OCI-M1 (cell line): ENCODE measurements around the gene KISS1R.

Experiments
- DNase-seq: peaks from one replicate; lab custom pipeline; 2025; lab: John Stamatoyannopoulos, UW

The KISS1R gene

GRCh38 chr19:938233-938923 lies 21.2 kb downstream of the KISS1R start:
- no peak for DNase-seq

- no peak for DNase-seq
Observed at GRCh38 chr19:939439-939838, 22.3 kb downstream of the KISS1R start.

- no peak for DNase-seq
Observed at GRCh38 chr19:939922-940321, 22.8 kb downstream of the KISS1R start.

- DNase-seq = peak; percentile 54
Observed at GRCh38 chr19:940591-941291, 23.6 kb downstream of the KISS1R start.

- DNase-seq = no peak
Observed at GRCh38 chr19:941292-942132, 24.4 kb downstream of the KISS1R start.

- DNase-seq = no peak
Observed at GRCh38 chr19:942133-942645, 25.1 kb downstream of the KISS1R start.

GRCh38 chr19:943551-944170 lies 26.5 kb downstream of the KISS1R start:
- no peak for DNase-seq

GRCh38 chr19:944171-944567 lies 27.0 kb downstream of the KISS1R start:
- peak; percentile 92 for DNase-seq

- DNase-seq = peak; percentile 25
Observed at GRCh38 chr19:944663-945241, 27.6 kb downstream of the KISS1R start.

- DNase-seq = no peak
Observed at GRCh38 chr19:945401-946252, 28.5 kb downstream of the KISS1R start.

GRCh38 chr19:947090-947706 lies 30.1 kb downstream of the KISS1R start:
- no peak for DNase-seq

GRCh38 chr19:947707-948539 lies 30.8 kb downstream of the KISS1R start:
- no peak for DNase-seq

- no peak for DNase-seq
Observed at GRCh38 chr19:948842-949496, 31.8 kb downstream of the KISS1R start.

GRCh38 chr19:950352-951066 lies 33.4 kb downstream of the KISS1R start:
- no peak for DNase-seq

GRCh38 chr19:952049-952679 lies 35.0 kb downstream of the KISS1R start:
- no peak for DNase-seq

GRCh38 chr19:952680-953444 lies 35.7 kb downstream of the KISS1R start:
- no peak for DNase-seq
